Activated CD4-positive, alpha-beta T cell treated with anti-CD3 and anti-CD28 coated beads for 36 hours (primary cell): ENCODE data around the gene TULP3. TPM values are rescaled to one million over a fixed set of nuclear protein-coding genes. Genes with fewer than 3 reads are reported as not detected.

ENCODE experiments used
- ATAC-seq: fragments of 200-7000 bp; cut with Tn5 transposase; one replicate; pipeline ENCODE4 v1.10.0; 2021; ENCODE audit warnings: mild to moderate bottlenecking, moderate library complexity
- CTCF ChIA-PET: fragments of 350-600 bp; sonication (Branson Sonifier 250); formaldehyde crosslinking; loops from one replicate; lab custom pipeline; 2021; ENCODE audit warnings: antibody characterized with exemption; lab: Charles Lee
- POLR2A ChIA-PET: fragments of 350-600 bp; sonication (Branson Sonifier 250); formaldehyde crosslinking; loops from one replicate; lab custom pipeline; 2021; ENCODE audit warnings: antibody characterized with exemption, inconsistent platforms; lab: Charles Lee
- DNase-seq: peaks from one replicate; pipeline ENCODE4 v3.0.0-alpha.2; 2020
- H3K27ac Mint-ChIP-seq: one replicate; pipeline ENCODE4 v1.8.0; 2021; ENCODE audit warnings: mixed read lengths
- H3K27me3 Mint-ChIP-seq: one replicate; pipeline ENCODE4 v1.8.0; 2021; ENCODE audit warnings: mixed read lengths
- H3K36me3 Mint-ChIP-seq: one replicate; pipeline ENCODE4 v1.8.0; 2021; ENCODE audit warnings: low read depth, mixed read lengths
- H3K4me1 Mint-ChIP-seq: one replicate; pipeline ENCODE4 v1.8.0; 2021; ENCODE audit warnings: mixed read lengths
- H3K4me3 Mint-ChIP-seq: one replicate; pipeline ENCODE4 v1.8.0; 2021; ENCODE audit warnings: mild to moderate bottlenecking, moderate library complexity, mixed read lengths
- H3K9me3 Mint-ChIP-seq: one replicate; pipeline ENCODE4 v1.8.0; 2021; ENCODE audit warnings: low read depth, mixed read lengths
- intact Hi-C, 2 experiments: fragments of 100-400 bp; cut with DNase I in 1 of 2; cut with micrococcal nuclease in 1 of 2; formaldehyde crosslinking; loops; one replicate each; pipeline versions ENCODE4 v1.14.2 to v1.15.1; 2022 to 2024; cut with DNase I, micrococcal nuclease
- total RNA-seq, 2 experiments: library from RNA; stranded (reverse); gene quantifications; one replicate each; pipeline ENCODE4 v1.2.3, GENCODE V29; 2021

Gene TULP3
- total RNA-seq, 2 experiments from 2014 or later = 5.9 to 7.3 TPM

DNA sequence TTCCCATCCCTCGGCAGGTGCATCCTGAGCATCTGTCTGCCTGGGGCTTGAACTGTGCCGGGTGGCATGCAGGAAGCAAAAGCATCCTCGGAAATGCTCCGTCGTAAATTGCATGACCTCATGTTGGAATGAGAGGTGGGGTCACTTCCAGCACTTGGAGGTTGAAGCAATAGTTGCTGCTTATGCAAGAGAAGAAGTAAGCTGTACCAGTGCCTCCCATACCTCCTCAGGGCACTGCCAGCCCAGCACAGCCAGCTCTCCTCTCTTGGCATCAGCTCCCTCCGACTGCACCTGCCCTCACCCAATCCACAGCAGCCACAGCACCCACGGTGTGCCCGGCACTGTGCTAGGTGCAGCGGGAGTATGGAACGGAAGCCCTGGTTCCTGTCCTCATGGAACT lies 80.1 kb downstream of the TULP3 start:
- Mint-ChIP-seq H3K27ac (no peak overlapping the region), H3K9me3 (no peaks in the 10 kb centered on the region), H3K4me3 (no peak overlapping the region), H3K27me3 (peaks cover 5% of the 10 kb centered on the region), H3K4me1 (no peaks in the 10 kb centered on the region), H3K36me3 (no peaks in the 10 kb centered on the region)
- ATAC-seq = no peak
- intact Hi-C loops = no loop called here
- DNase-seq = no peak
- ChIA-PET CTCF (no interaction called here), POLR2A (no interaction called here)

DNA sequence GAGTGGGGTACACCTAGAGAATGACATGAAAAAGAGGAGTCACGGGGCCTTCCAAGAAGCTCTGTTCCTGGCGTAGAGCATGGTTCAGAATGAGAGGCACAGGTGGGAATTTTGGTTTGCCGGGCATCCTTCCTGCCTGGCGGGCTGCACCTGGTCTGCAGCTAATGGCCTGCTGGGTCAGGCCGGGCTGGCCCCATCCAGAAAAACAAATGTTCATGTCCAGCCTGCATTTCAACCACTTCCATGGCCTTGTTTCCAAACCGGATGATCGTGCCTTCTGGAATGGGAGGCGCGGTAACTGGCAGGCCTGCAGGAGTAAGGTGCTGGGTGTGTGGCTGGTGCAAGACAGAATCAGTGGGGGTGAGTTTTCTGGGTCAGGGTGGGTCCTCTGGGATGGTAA lies 82.9 kb downstream of the TULP3 start:
- intact Hi-C loops = no loop called here
- H3K9me3 Mint-ChIP-seq = no peaks in the 10 kb centered on the region
- ATAC-seq = no peak
- no peak overlapping the region for H3K27ac Mint-ChIP-seq
- H3K27me3 Mint-ChIP-seq = peaks cover 2% of the 10 kb centered on the region
- CTCF ChIA-PET = no interaction called here
- no peaks in the 10 kb centered on the region for H3K36me3 Mint-ChIP-seq
- no peaks in the 10 kb centered on the region for H3K4me1 Mint-ChIP-seq
- H3K4me3 Mint-ChIP-seq = no peak overlapping the region
- no peak for DNase-seq
- POLR2A ChIA-PET = no interaction called here

GRCh38 chr12:2974560-2974971 lies 83.9 kb downstream of the TULP3 start:
- Mint-ChIP-seq H3K4me1 (no peaks in the 10 kb centered on the region), H3K9me3 (no peaks in the 10 kb centered on the region), H3K27ac (no peak overlapping the region), H3K27me3 (peaks cover 2% of the 10 kb centered on the region), H3K36me3 (no peaks in the 10 kb centered on the region), H3K4me3 (no peak overlapping the region)
- POLR2A ChIA-PET = no interaction called here
- intact Hi-C loops = no loop called here
- CTCF ChIA-PET = no interaction called here
- no peak for ATAC-seq
- no peak for DNase-seq

DNA sequence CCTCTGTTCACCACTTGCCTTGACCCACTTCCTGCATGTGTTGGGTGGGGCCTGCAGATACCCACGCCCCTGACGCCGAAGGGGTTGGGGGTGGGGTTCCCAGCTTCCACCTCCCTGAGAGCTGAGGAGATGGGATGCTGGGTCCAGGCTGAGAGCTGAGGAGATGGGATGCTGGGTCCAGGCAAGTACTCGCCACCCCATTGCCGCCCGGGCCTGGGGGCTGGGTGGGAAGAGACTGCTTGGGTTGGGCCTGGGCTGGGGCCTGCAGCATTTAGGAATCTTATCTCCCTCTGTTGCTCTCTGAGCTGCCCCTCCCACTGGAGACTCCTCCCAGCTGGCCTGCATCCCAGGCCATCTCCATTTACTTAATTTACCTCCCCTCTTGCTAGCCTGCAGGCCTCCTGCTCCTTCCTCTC lies 85.9 kb downstream of the TULP3 start:
- Mint-ChIP-seq H3K27ac (no peak overlapping the region), H3K4me3 (no peak overlapping the region), H3K9me3 (no peaks in the 10 kb centered on the region), H3K27me3 (peaks cover 2% of the 10 kb centered on the region), H3K36me3 (no peaks in the 10 kb centered on the region), H3K4me1 (no peaks in the 10 kb centered on the region)
- DNase-seq = no peak
- POLR2A ChIA-PET = no interaction called here
- intact Hi-C loops = no loop called here
- ATAC-seq = no peak
- CTCF ChIA-PET = interaction anchor here (0.6 kb wide), 1 partner anchor 11 kb away, joined by 3 read pairs; no protein-coding TSS in a partner anchor

GRCh38 chr12:2977776-2978175 lies 87.1 kb downstream of the TULP3 start:
- ChIA-PET CTCF (no interaction called here), POLR2A (no interaction called here)
- Mint-ChIP-seq H3K4me3 (no peak overlapping the region), H3K27ac (no peak overlapping the region), H3K36me3 (no peaks in the 10 kb centered on the region), H3K27me3 (peaks cover 2% of the 10 kb centered on the region), H3K9me3 (no peaks in the 10 kb centered on the region), H3K4me1 (no peaks in the 10 kb centered on the region)
- ATAC-seq (no peak), DNase-seq (no peak)
- intact Hi-C loops = no loop called here

DNA sequence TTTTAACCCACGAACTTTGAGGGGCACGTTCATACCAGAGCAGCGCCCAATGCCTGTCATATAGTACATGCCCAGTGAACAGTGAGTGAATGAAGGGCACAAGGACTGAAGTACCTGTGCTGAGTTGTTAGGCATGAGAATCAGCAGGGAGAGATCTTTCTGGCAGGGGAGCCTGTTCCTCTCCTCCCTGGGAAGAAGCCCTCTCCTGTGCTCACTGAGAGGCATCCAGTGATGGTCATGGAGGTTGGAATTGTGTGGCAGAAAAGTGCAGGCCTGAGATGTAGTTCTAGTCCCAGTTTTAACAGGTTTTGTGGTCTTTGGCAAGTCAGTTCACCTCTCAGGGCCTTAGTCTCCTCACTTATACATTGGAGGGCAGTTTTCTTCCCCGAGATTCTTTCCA lies 89.1 kb downstream of the TULP3 start:
- Mint-ChIP-seq H3K4me3 (no peak overlapping the region), H3K27me3 (no peaks in the 10 kb centered on the region), H3K27ac (no peak overlapping the region), H3K4me1 (no peaks in the 10 kb centered on the region), H3K9me3 (no peaks in the 10 kb centered on the region), H3K36me3 (no peaks in the 10 kb centered on the region)
- CTCF ChIA-PET = no interaction called here
- no peak for DNase-seq
- intact Hi-C loops = no loop called here
- POLR2A ChIA-PET = no interaction called here
- ATAC-seq = no peak

- no peaks in the 10 kb centered on the region for H3K27me3 Mint-ChIP-seq
- no peak overlapping the region for H3K4me3 Mint-ChIP-seq
- no peaks in the 10 kb centered on the region for H3K36me3 Mint-ChIP-seq
- intact Hi-C loops = no loop called here
- DNase-seq (no peak), ATAC-seq (no peak)
- no peaks in the 10 kb centered on the region for H3K4me1 Mint-ChIP-seq
- H3K27ac Mint-ChIP-seq = no peak overlapping the region
- POLR2A ChIA-PET = no interaction called here
- CTCF ChIA-PET = no interaction called here
- no peaks in the 10 kb centered on the region for H3K9me3 Mint-ChIP-seq
Measured at GRCh38 chr12:2980630-2981029, 89.9 kb downstream of the TULP3 start.

DNA sequence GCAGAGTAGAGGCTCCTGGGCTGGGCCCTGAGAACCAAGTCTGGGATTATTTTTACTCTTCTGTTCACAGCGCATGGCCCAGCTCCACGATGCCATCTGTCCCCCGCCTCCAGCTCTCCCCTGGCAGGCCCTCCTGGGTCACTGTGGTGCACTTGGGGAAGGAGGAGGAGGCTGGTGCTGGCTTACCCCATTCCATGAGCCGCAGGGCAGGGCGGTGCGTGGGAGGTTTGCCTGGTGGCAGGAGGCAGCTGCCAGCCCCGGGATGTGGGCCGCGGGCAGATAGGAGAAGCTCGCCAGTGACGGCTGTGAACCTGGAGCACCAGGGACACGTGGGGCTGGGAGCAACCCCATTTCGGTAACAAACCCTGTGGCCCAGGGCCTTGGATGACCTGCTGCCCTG lies 91.7 kb downstream of the TULP3 start:
- Mint-ChIP-seq H3K9me3 (no peaks in the 10 kb centered on the region), H3K4me3 (no peak overlapping the region), H3K4me1 (no peaks in the 10 kb centered on the region), H3K27me3 (no peaks in the 10 kb centered on the region), H3K36me3 (no peaks in the 10 kb centered on the region), H3K27ac (no peak overlapping the region)
- ATAC-seq (no peak), DNase-seq (no peak)
- intact Hi-C loops = no loop called here
- POLR2A ChIA-PET = no interaction called here
- CTCF ChIA-PET = interaction anchor here (0.6 kb wide), 1 partner anchor 510 kb away, joined by 4 read pairs; no protein-coding TSS in a partner anchor

GRCh38 chr12:2984249-2984648 lies 93.6 kb downstream of the TULP3 start:
- H3K4me3 Mint-ChIP-seq = no peak overlapping the region
- ChIA-PET POLR2A (no interaction called here), CTCF (no interaction called here)
- no peaks in the 10 kb centered on the region for H3K9me3 Mint-ChIP-seq
- no peaks in the 10 kb centered on the region for H3K27me3 Mint-ChIP-seq
- ATAC-seq = no peak
- DNase-seq = no peak
- intact Hi-C loops = no loop called here
- H3K4me1 Mint-ChIP-seq = no peaks in the 10 kb centered on the region
- H3K36me3 Mint-ChIP-seq = no peaks in the 10 kb centered on the region
- H3K27ac Mint-ChIP-seq = no peak overlapping the region

- ChIA-PET POLR2A (no interaction called here), CTCF (no interaction called here)
- no peaks in the 10 kb centered on the region for H3K36me3 Mint-ChIP-seq
- peaks cover 1% of the 10 kb centered on the region for H3K27me3 Mint-ChIP-seq
- DNase-seq = no peak
- intact Hi-C loops = no loop called here
- ATAC-seq = no peak
- H3K9me3 Mint-ChIP-seq = peaks cover 2% of the 10 kb centered on the region
- H3K4me3 Mint-ChIP-seq = no peak overlapping the region
- H3K4me1 Mint-ChIP-seq = no peaks in the 10 kb centered on the region
- no peak overlapping the region for H3K27ac Mint-ChIP-seq
Measured at GRCh38 chr12:2984698-2985097, 94.0 kb downstream of the TULP3 start.

GRCh38 chr12:2986876-2987275 lies 96.2 kb downstream of the TULP3 start:
- ATAC-seq = no peak
- POLR2A ChIA-PET = no interaction called here
- H3K27ac Mint-ChIP-seq = no peak overlapping the region
- peaks cover 2% of the 10 kb centered on the region for H3K36me3 Mint-ChIP-seq
- H3K4me1 Mint-ChIP-seq = no peaks in the 10 kb centered on the region
- no peak overlapping the region for H3K4me3 Mint-ChIP-seq
- H3K27me3 Mint-ChIP-seq = peaks cover 2% of the 10 kb centered on the region
- no peak for DNase-seq
- CTCF ChIA-PET = interaction anchor here (1.5 kb wide), 1 partner anchor 16 kb away, joined by 4 read pairs; no protein-coding TSS in a partner anchor
- peaks cover 7% of the 10 kb centered on the region for H3K9me3 Mint-ChIP-seq
- intact Hi-C loops = no loop called here

GRCh38 chr12:2988494-2988893 lies 97.8 kb downstream of the TULP3 start:
- intact Hi-C loops = no loop called here
- Mint-ChIP-seq H3K4me3 (no peak overlapping the region), H3K27me3 (peaks cover 2% of the 10 kb centered on the region), H3K4me1 (no peaks in the 10 kb centered on the region), H3K27ac (no peak overlapping the region), H3K36me3 (peaks cover 2% of the 10 kb centered on the region), H3K9me3 (peaks cover 7% of the 10 kb centered on the region)
- no peak for ATAC-seq
- ChIA-PET POLR2A (no interaction called here), CTCF (no interaction called here)
- DNase-seq = no peak
